ENCODE results near the gene SPTBN1.

The SPTBN1 gene

GRCh38 chr2:54595161-54595803, 139.2 kb downstream of the SPTBN1 start:
- no peak for DNase-seq

GRCh38 chr2:54595999-54596902, 140.1 kb downstream of the SPTBN1 start:
- no peak for DNase-seq

- DNase-seq = no peak
These were observed 141.2 kb downstream of the SPTBN1 start for GRCh38 chr2:54597153-54597848.

- no peak for DNase-seq
These were observed 142.5 kb downstream of the SPTBN1 start for GRCh38 chr2:54598347-54599325.

- no peak for DNase-seq
These were observed 143.2 kb downstream of the SPTBN1 start for GRCh38 chr2:54599326-54599710.

GRCh38 chr2:54599914-54600313, 143.8 kb downstream of the SPTBN1 start:
- no peak for DNase-seq

GRCh38 chr2:54601339-54601738, 145.2 kb downstream of the SPTBN1 start:
- no peak for DNase-seq

- no peak for DNase-seq
These were observed 146.7 kb downstream of the SPTBN1 start for GRCh38 chr2:54602736-54603322.

- DNase-seq = no peak
These were observed 147.2 kb downstream of the SPTBN1 start for GRCh38 chr2:54603357-54603756.

GRCh38 chr2:54603796-54604195, 147.7 kb downstream of the SPTBN1 start:
- DNase-seq = no peak

- no peak for DNase-seq
These were observed 148.7 kb downstream of the SPTBN1 start for GRCh38 chr2:54604871-54605270.

- DNase-seq = no peak
These were observed 149.7 kb downstream of the SPTBN1 start for GRCh38 chr2:54605836-54606235.

- no peak for DNase-seq
These were observed 150.3 kb downstream of the SPTBN1 start for GRCh38 chr2:54606393-54606958.

- DNase-seq = no peak
These were observed 152.1 kb downstream of the SPTBN1 start for GRCh38 chr2:54608224-54608623.

GRCh38 chr2:54609241-54609640, 153.1 kb downstream of the SPTBN1 start:
- no peak for DNase-seq

GRCh38 chr2:54609647-54610046, 153.5 kb downstream of the SPTBN1 start:
- no peak for DNase-seq

- no peak for DNase-seq
These were observed 154.6 kb downstream of the SPTBN1 start for GRCh38 chr2:54610700-54611099.

- DNase-seq = no peak
These were observed 155.9 kb downstream of the SPTBN1 start for GRCh38 chr2:54611830-54612545.

GRCh38 chr2:54613386-54613785, 157.3 kb downstream of the SPTBN1 start:
- DNase-seq = no peak

- DNase-seq = no peak
These were observed 157.7 kb downstream of the SPTBN1 start for GRCh38 chr2:54613794-54614257.

- no peak for DNase-seq
These were observed 158.7 kb downstream of the SPTBN1 start for GRCh38 chr2:54614819-54615218.

All from NCI-H2081 treated with DMSO at 0.1 percent for 48 hours (cell line).